RWPE2 (cell line): ENCODE results near the gene SEMA3G.

ENCODE experiments used
- ATAC-seq: fragments of 200-7000 bp; cut with Tn5 transposase; 3 replicates; pipeline ENCODE4 v1.9.1; 2021; ENCODE audit warnings: low read depth
- DNase-seq: peaks from one replicate; pipeline ENCODE4 v3.0.0-alpha.2; 2020; ENCODE audit warnings: low spot score
- H3K27ac ChIP-seq: fragments of 450-650 bp; 2 replicates; pipeline ENCODE4 v1.5.1; 2017; ENCODE audit warnings: mild to moderate bottlenecking; ENCODE audit not compliant: poor library complexity, severe bottlenecking
- H3K27me3 ChIP-seq: fragments of 250-450 bp; sonication (Bioruptor Pico); 2 replicates; pipeline ENCODE4 v1.5.1; 2021; ENCODE audit warnings: mild to moderate bottlenecking, moderate library complexity; ENCODE audit not compliant: insufficient read depth, poor library complexity, severe bottlenecking
- H3K36me3 ChIP-seq: fragments of 250-450 bp; sonication (Bioruptor Pico); 2 replicates; pipeline ENCODE4 v1.5.1; 2020; ENCODE audit warnings: low read depth, mild to moderate bottlenecking, moderate library complexity
- H3K4me1 ChIP-seq: fragments of 250-450 bp; sonication (Bioruptor Pico); 2 replicates; pipeline ENCODE4 v1.5.1; 2021; ENCODE audit warnings: mild to moderate bottlenecking, moderate library complexity; ENCODE audit not compliant: insufficient read depth, poor library complexity, severe bottlenecking
- H3K4me3 ChIP-seq: fragments of 250-450 bp; sonication (Bioruptor Pico); 2 replicates; pipeline ENCODE4 v1.5.1; 2021; ENCODE audit warnings: mild to moderate bottlenecking, moderate library complexity; ENCODE audit not compliant: severe bottlenecking
- H3K9me3 ChIP-seq: fragments of 250-450 bp; sonication (Bioruptor Pico); 2 replicates; pipeline ENCODE4 v1.5.1; 2021; ENCODE audit warnings: mild to moderate bottlenecking, moderate library complexity; ENCODE audit not compliant: severe bottlenecking
- TF ChIP-seq, protein P1 (sequence below): fragments of 450-650 bp; IDR thresholded peaks from one replicate; pipeline ENCODE4 v1.5.1; 2017; ENCODE audit warnings: mild to moderate bottlenecking, moderate library complexity; ENCODE audit not compliant: poor library complexity, severe bottlenecking

Gene SEMA3G

DNA sequence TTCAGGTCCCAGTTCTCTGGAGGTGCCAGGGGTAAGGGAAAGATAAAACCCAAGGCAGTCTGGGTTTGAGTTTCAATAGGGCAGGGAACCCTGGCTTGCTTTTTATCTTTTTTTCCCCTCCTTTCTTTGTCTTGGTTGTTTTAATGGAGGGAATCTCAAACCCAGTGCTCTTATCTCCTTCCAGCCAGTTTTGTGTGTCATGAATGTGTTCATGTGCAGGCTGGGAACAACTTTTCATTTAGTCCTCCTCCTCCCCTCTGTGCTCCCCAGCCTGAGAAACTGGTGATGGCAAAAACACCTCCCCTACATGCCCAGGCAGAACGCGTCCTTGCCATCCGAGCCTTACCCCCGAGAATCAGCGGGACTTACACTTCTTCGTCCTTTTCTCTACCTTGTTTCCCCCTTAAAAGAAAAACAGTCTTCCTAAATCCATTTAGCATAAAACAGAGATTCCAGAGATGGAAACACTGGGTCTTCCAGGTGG is 10.9 kb downstream of the SEMA3G start:
- TF ChIP-seq, protein P1, sequence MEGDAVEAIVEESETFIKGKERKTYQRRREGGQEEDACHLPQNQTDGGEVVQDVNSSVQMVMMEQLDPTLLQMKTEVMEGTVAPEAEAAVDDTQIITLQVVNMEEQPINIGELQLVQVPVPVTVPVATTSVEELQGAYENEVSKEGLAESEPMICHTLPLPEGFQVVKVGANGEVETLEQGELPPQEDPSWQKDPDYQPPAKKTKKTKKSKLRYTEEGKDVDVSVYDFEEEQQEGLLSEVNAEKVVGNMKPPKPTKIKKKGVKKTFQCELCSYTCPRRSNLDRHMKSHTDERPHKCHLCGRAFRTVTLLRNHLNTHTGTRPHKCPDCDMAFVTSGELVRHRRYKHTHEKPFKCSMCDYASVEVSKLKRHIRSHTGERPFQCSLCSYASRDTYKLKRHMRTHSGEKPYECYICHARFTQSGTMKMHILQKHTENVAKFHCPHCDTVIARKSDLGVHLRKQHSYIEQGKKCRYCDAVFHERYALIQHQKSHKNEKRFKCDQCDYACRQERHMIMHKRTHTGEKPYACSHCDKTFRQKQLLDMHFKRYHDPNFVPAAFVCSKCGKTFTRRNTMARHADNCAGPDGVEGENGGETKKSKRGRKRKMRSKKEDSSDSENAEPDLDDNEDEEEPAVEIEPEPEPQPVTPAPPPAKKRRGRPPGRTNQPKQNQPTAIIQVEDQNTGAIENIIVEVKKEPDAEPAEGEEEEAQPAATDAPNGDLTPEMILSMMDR, result no peak
- H3K4me3 ChIP-seq, result no peak overlapping the region
- DNase-seq (no peak), ATAC-seq (no peak)
- H3K4me1 ChIP-seq, result peaks cover 5% of the 10 kb centered on the region
- no peak overlapping the region for H3K27ac ChIP-seq
- H3K36me3 ChIP-seq, result no peaks in the 10 kb centered on the region
- H3K27me3 ChIP-seq, result no peaks in the 10 kb centered on the region
- no peaks in the 10 kb centered on the region for H3K9me3 ChIP-seq

DNA sequence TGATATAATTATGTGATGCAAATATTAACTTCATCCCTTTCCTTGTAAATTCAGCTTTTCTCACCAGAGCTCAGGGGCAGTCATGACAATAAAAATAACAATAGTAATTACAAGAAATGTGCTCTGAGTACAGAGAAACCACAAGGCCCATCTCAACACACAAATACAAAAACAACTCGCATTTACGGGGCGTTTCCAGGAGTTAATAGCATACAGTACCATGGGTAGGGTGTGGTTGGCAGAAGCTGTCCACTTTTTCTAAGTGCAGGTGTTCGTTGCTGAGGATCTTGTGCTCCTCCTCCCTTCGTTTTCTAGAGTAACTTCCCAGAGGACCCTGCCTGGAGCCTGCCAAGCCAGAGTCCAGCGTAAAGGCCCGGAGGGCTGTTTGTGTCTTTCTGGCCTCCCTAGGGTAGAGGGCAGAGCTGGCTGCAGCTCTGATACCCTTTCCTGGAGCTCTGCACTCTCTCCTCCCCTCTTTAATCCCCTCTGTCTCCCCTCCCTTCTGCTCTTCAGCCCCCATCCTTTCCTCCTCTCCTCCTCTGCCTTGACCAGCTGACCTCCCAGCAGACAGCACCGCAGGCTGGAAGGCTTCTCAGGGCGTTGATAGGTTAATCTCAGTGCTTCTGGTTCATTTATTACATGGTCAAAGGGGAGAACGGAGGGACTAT is 11.4 kb downstream of the SEMA3G start:
- TF ChIP-seq, protein P1, result no peak
- H3K4me1 ChIP-seq, result peaks cover 5% of the 10 kb centered on the region
- H3K27me3 ChIP-seq, result no peaks in the 10 kb centered on the region
- no peak overlapping the region for H3K27ac ChIP-seq
- ATAC-seq, result no peak
- no peaks in the 10 kb centered on the region for H3K9me3 ChIP-seq
- DNase-seq, result no peak
- H3K36me3 ChIP-seq, result no peaks in the 10 kb centered on the region
- no peak overlapping the region for H3K4me3 ChIP-seq

DNA sequence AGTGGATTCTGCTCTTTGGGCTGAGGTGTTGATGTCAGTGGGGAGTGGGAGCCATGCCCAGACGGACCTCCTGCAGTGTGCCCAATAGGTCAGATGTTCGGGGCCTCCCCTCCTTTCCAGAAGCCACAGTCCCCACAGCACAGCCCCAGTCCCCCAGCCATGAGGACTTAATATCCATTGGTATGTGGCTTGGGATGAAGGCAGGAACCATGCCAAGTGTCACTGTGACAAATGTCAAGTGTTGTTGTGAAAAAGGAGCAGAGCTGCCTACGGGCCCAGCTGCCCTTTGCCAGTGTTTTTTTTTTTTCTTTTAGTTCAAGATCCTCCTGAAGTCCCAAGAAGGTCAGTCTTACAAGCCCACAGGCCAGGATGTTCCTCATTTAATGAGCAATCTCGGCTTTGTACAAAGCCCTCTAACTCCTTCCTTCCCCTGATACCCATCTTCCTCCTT is 12.2 kb downstream of the SEMA3G start:
- TF ChIP-seq, protein P1, result no peak
- DNase-seq (no peak), ATAC-seq (no peak)
- H3K27me3 ChIP-seq, result no peaks in the 10 kb centered on the region
- no peaks in the 10 kb centered on the region for H3K36me3 ChIP-seq
- H3K4me1 ChIP-seq, result peaks cover 1% of the 10 kb centered on the region
- no peaks in the 10 kb centered on the region for H3K9me3 ChIP-seq
- H3K4me3 ChIP-seq, result no peak overlapping the region
- no peak overlapping the region for H3K27ac ChIP-seq

DNA sequence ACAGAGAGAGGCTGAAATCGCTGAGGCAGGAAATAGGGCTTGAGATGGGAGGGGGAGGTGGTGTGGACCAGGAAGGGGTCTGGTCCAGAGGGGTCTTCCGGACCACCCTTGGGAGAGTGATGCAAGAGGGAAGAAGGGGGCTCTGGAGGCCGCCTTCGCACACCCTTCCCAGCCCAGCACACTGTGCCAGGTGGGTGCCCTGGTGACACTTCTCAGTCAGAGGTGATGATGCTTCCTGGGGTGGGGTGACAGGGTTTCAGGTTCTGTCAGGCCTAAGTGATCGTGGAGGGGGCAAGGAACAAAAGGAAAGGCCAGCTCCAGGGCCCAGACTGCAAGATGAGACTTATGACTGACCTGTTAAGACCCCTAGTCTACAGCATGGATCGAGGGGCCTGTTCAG is 12.7 kb downstream of the SEMA3G start:
- TF ChIP-seq, protein P1, result no peak
- no peak for ATAC-seq
- Histone ChIP-seq H3K4me3 (no peak overlapping the region), H3K9me3 (no peaks in the 10 kb centered on the region), H3K36me3 (no peaks in the 10 kb centered on the region), H3K27me3 (no peaks in the 10 kb centered on the region), H3K27ac (no peak overlapping the region), H3K4me1 (no peaks in the 10 kb centered on the region)
- no peak for DNase-seq

DNA sequence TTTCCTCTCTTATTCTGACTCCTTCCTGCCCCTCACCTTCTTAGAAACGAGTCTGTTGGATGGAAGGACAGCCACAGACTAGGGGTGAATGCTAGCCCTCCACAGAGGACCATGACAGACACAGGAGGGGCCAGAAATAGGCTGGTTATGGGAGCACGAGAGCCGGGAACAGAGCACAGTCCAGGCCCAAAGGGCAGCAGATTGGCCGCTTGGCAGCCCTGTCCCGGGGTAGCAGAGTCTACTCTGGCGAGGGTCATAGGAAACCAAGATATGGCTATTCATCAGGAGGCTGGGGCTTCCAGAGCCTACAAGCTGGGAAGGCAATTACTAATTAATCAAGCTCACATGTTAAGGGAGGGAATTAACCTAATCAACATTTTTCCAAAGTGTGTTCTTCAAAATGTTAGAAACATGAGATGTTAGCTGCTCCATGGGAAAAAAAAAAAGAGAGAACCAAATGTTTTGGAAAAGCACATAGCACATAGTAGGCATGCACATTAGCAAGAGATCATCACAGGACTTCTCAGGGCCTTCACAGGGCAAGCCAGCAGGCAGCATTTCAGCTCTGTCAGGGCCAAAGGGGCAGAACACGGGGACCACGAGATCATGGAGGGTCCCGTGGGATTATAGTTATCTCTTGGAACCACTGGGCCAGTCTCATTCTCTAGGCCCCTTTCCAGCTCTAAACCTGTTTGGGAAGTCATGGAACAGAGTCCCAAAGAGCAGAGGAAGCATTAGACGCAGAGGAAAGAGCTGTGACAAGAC is 13.3 kb downstream of the SEMA3G start:
- Histone ChIP-seq H3K36me3 (no peaks in the 10 kb centered on the region), H3K27ac (no peak overlapping the region), H3K9me3 (no peaks in the 10 kb centered on the region), H3K27me3 (no peaks in the 10 kb centered on the region), H3K4me1 (no peaks in the 10 kb centered on the region), H3K4me3 (no peak overlapping the region)
- ATAC-seq, result no peak
- DNase-seq, result no peak
- TF ChIP-seq, protein P1, result no peak
